ENCODE measurements around the gene CXCR3. TPM values are rescaled to one million over a fixed set of nuclear protein-coding genes. Genes with fewer than 3 reads are reported as not detected.
"Not testable (repeated sequence)": the region's sequence is repeated elsewhere in the genome, so short reads cannot be mapped to it uniquely, and the experiment has no call there.

CXCR3 gene
- total RNA-seq, 1 donor from 2014 or later = 35.2 TPM

- H3K36me3 Mint-ChIP-seq (ENCODE audit: low read depth) = no peaks in the 10 kb centered on the region
- no peak overlapping the region for H3K4me3 Mint-ChIP-seq
- no peak overlapping the region for H3K27ac Mint-ChIP-seq
- H3K27me3 Mint-ChIP-seq = peaks cover 24% of the 10 kb centered on the region
- no peaks in the 10 kb centered on the region for H3K9me3 Mint-ChIP-seq
- intact Hi-C loops (cut with micrococcal nuclease) = no loop called here
- H3K4me1 Mint-ChIP-seq = peaks cover 14% of the 10 kb centered on the region
- no peak for DNase-seq
These were observed 39.0 kb upstream of the CXCR3 start for GRCh38 chrX:71657267-71657666.

DNA sequence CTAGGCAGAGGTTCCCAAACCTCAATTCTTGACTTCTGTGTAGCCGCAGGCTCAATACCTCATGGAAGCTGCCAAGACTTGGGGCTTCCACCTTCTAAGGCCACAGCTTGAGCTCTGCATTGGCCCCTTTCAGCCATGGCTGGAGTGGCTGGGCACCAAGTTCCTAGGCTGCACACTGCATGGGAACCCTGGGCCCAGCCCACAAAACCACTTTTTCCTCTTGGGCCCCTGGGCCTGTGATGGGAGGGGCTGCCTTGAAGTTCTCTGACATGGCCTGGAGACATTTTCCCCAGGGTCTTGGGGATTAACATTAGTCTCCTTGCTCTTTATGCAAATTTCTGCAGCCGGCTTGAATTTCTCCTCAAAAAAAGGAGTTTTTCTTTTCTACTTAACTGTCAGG lies 35.0 kb upstream of the CXCR3 start:
- Mint-ChIP-seq H3K36me3 (ENCODE audit: low read depth) (no peaks in the 10 kb centered on the region), H3K9me3 (no peaks in the 10 kb centered on the region), H3K4me3 (no peak overlapping the region), H3K4me1 (peaks cover 18% of the 10 kb centered on the region), H3K27ac (no peak overlapping the region), H3K27me3 (peaks cover 15% of the 10 kb centered on the region)
- intact Hi-C loops (cut with micrococcal nuclease) = loop anchor here (5.0 kb wide), 3 partner anchors 71 to 111 kb away; no protein-coding TSS in a partner anchor
- DNase-seq = no peak

DNA sequence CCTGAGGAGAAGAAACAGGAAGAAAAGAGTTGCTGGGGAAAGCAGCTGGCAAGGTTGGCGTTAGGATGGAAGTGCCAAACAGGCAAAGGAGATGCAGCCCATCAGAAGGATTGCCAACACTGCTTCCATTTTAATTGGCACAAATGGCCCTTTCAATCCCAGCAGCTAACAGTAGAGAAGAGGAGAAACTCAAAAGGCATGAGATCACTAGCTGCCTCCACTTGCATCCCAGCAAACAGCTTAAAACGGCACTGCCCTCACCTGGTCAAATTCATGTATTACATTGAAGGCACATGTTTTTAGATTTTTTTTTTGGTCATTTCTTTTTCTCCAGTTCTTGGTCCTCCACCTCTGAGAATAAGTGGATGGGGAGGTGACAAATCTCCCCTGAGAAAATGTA lies 34.1 kb upstream of the CXCR3 start:
- H3K27me3 Mint-ChIP-seq = peaks cover 15% of the 10 kb centered on the region
- DNase-seq = peak; percentile 87
- peaks cover 18% of the 10 kb centered on the region for H3K4me1 Mint-ChIP-seq
- H3K36me3 Mint-ChIP-seq (ENCODE audit: low read depth) = no peaks in the 10 kb centered on the region
- H3K27ac Mint-ChIP-seq = no peak overlapping the region
- intact Hi-C loops (cut with micrococcal nuclease) = loop anchor here (5.0 kb wide), 3 partner anchors 70 to 110 kb away; no protein-coding TSS in a partner anchor
- H3K9me3 Mint-ChIP-seq = no peaks in the 10 kb centered on the region
- H3K4me3 Mint-ChIP-seq = no peak overlapping the region

- Mint-ChIP-seq H3K9me3 (no peaks in the 10 kb centered on the region), H3K27me3 (peaks cover 3% of the 10 kb centered on the region), H3K4me3 (no peak overlapping the region), H3K4me1 (peaks cover 11% of the 10 kb centered on the region), H3K36me3 (ENCODE audit: low read depth) (no peaks in the 10 kb centered on the region), H3K27ac (no peak overlapping the region)
- intact Hi-C loops (cut with micrococcal nuclease) = loop anchor here (1.0 to 5.0 kb wide), 4 partner anchors 32 to 108 kb away; partner anchors contain the start of gene CXCR3
- DNase-seq = peak; percentile 78
These were observed 32.1 kb upstream of the CXCR3 start for GRCh38 chrX:71650333-71650969.

GRCh38 chrX:71644406-71644805 lies 26.1 kb upstream of the CXCR3 start:
- H3K27ac Mint-ChIP-seq; H3K9me3 Mint-ChIP-seq; H3K27me3 Mint-ChIP-seq; DNase-seq; H3K4me1 Mint-ChIP-seq; H3K4me3 Mint-ChIP-seq; intact Hi-C loops (cut with micrococcal nuclease); H3K36me3 Mint-ChIP-seq (ENCODE audit: low read depth): not testable (repeated sequence)

- Mint-ChIP-seq H3K36me3 (ENCODE audit: low read depth) (peaks cover 2% of the 10 kb centered on the region), H3K4me3 (no peak overlapping the region), H3K4me1 (peaks cover 16% of the 10 kb centered on the region)
These were observed 21.7 kb upstream of the CXCR3 start for GRCh38 chrX:71640002-71640401.

GRCh38 chrX:71638409-71638808 lies 20.1 kb upstream of the CXCR3 start:
- no peaks in the 10 kb centered on the region for H3K27me3 Mint-ChIP-seq
- H3K27ac Mint-ChIP-seq = no peak overlapping the region
- H3K36me3 Mint-ChIP-seq (ENCODE audit: low read depth) = peaks cover 2% of the 10 kb centered on the region
- H3K9me3 Mint-ChIP-seq = no peaks in the 10 kb centered on the region
- peaks cover 16% of the 10 kb centered on the region for H3K4me1 Mint-ChIP-seq
- no peak for DNase-seq
- no peak overlapping the region for H3K4me3 Mint-ChIP-seq
- intact Hi-C loops (cut with micrococcal nuclease) = loop anchor here (1.0 kb wide), 1 partner anchor 20 kb away; the partner anchor contains the start of gene CXCR3

More at GRCh38 chrX:71640002-71640401, 21.7 kb upstream of the CXCR3 start:
- Mint-ChIP-seq H3K9me3 (no peaks in the 10 kb centered on the region), H3K27me3 (no peaks in the 10 kb centered on the region), H3K27ac (no peak overlapping the region)
- DNase-seq = peak; percentile 56
- intact Hi-C loops (cut with micrococcal nuclease) = no loop called here

GRCh38 chrX:71637848-71638247 lies 19.5 kb upstream of the CXCR3 start:
- H3K4me3 Mint-ChIP-seq = no peak overlapping the region
- H3K36me3 Mint-ChIP-seq (ENCODE audit: low read depth) = peaks cover 2% of the 10 kb centered on the region

DNA sequence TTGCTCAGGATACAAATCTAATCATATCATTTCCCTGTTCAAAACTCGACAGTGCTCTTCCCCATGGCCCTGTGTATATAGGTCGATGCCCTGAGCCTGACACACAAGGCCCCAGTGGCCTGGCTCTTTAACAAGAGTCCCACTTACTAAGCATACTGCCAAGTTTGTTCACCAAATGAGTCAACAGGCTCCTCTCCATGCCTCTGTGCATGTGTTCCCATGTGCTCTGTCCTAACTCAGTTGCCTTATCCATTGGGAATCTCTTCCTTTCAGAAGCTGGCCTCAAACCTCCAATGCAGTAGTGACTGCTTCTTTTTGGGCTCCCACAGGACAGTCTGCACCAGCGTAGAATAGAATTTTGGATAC lies 18.9 kb upstream of the CXCR3 start:
- peaks cover 2% of the 10 kb centered on the region for H3K36me3 Mint-ChIP-seq (ENCODE audit: low read depth)
- no peaks in the 10 kb centered on the region for H3K27me3 Mint-ChIP-seq
- DNase-seq = no peak
- intact Hi-C loops (cut with micrococcal nuclease) = no loop called here
- peak overlapping the region; percentile 21 for H3K4me3 Mint-ChIP-seq
- no peaks in the 10 kb centered on the region for H3K9me3 Mint-ChIP-seq
- H3K27ac Mint-ChIP-seq = peak overlapping the region; percentile 79
- H3K4me1 Mint-ChIP-seq = peaks cover 18% of the 10 kb centered on the region

More at GRCh38 chrX:71637848-71638247, 19.5 kb upstream of the CXCR3 start:
- no peak for DNase-seq
- no peaks in the 10 kb centered on the region for H3K27me3 Mint-ChIP-seq
- no peaks in the 10 kb centered on the region for H3K9me3 Mint-ChIP-seq
- H3K27ac Mint-ChIP-seq = no peak overlapping the region
- intact Hi-C loops (cut with micrococcal nuclease) = loop anchor here (1.0 kb wide), 1 partner anchor 20 kb away; the partner anchor contains the start of gene CXCR3
- H3K4me1 Mint-ChIP-seq = peaks cover 18% of the 10 kb centered on the region

GRCh38 chrX:71636438-71637252 lies 18.3 kb upstream of the CXCR3 start:
- peaks cover 2% of the 10 kb centered on the region for H3K36me3 Mint-ChIP-seq (ENCODE audit: low read depth)
- H3K4me3 Mint-ChIP-seq = peak overlapping the region; percentile 21
- H3K4me1 Mint-ChIP-seq = peaks cover 18% of the 10 kb centered on the region
- intact Hi-C loops (cut with micrococcal nuclease) = no loop called here
- peak overlapping the region; percentile 79 for H3K27ac Mint-ChIP-seq
- H3K9me3 Mint-ChIP-seq = no peaks in the 10 kb centered on the region
- DNase-seq = no peak
- no peaks in the 10 kb centered on the region for H3K27me3 Mint-ChIP-seq

GRCh38 chrX:71634366-71634765 lies 16.1 kb upstream of the CXCR3 start:
- no peaks in the 10 kb centered on the region for H3K9me3 Mint-ChIP-seq
- no peaks in the 10 kb centered on the region for H3K27me3 Mint-ChIP-seq
- H3K36me3 Mint-ChIP-seq (ENCODE audit: low read depth) = peaks cover 2% of the 10 kb centered on the region
- H3K27ac Mint-ChIP-seq = peak overlapping the region; percentile 34
- DNase-seq = no peak
- H3K4me3 Mint-ChIP-seq = no peak overlapping the region
- peaks cover 16% of the 10 kb centered on the region for H3K4me1 Mint-ChIP-seq
- intact Hi-C loops (cut with micrococcal nuclease) = no loop called here

- peaks cover 2% of the 10 kb centered on the region for H3K36me3 Mint-ChIP-seq (ENCODE audit: low read depth)
- H3K4me1 Mint-ChIP-seq = peaks cover 18% of the 10 kb centered on the region
- H3K4me3 Mint-ChIP-seq = no peak overlapping the region
- no peak overlapping the region for H3K27ac Mint-ChIP-seq
- intact Hi-C loops (cut with micrococcal nuclease) = no loop called here
- H3K9me3 Mint-ChIP-seq = no peaks in the 10 kb centered on the region
- DNase-seq = no peak
- H3K27me3 Mint-ChIP-seq = no peaks in the 10 kb centered on the region
These were observed 14.8 kb upstream of the CXCR3 start for GRCh38 chrX:71632923-71633657.

- Mint-ChIP-seq H3K36me3 (ENCODE audit: low read depth) (no peaks in the 10 kb centered on the region), H3K4me1 (peaks cover 11% of the 10 kb centered on the region), H3K27me3 (no peaks in the 10 kb centered on the region), H3K4me3 (no peak overlapping the region), H3K27ac (no peak overlapping the region), H3K9me3 (no peaks in the 10 kb centered on the region)
- no peak for DNase-seq
- intact Hi-C loops (cut with micrococcal nuclease) = no loop called here
These were observed 11.2 kb upstream of the CXCR3 start for GRCh38 chrX:71629467-71629866.
